Ovary (tissue), 9 donors: ENCODE data around the gene PPP4R3C. TPM values are rescaled to one million over a fixed set of nuclear protein-coding genes. Genes with fewer than 3 reads are reported as not detected.

Experiments
- DNase-seq, 5 donors: peaks; one replicate each; pipeline ENCODE4 v3.0.0-alpha.2; 2019 to 2020
- H3K27ac ChIP-seq, 2 donors: fragments of 200-600 bp; one replicate each; pipeline versions ENCODE4 v1.5.1 to v1.8.0; 2019 to 2022
- H3K27me3 ChIP-seq: fragments of 200-600 bp; one replicate; pipeline ENCODE4 v1.8.0; 2022
- H3K36me3 ChIP-seq: fragments of 200-600 bp; sonication (generic); one replicate; pipeline ENCODE4 v1.5.1; 2019
- H3K4me1 ChIP-seq: one replicate; pipeline ENCODE4 v1.8.1; 2013; ENCODE audit warnings: mild to moderate bottlenecking, moderate library complexity; ENCODE audit not compliant: insufficient read depth
- H3K4me3 ChIP-seq: fragments of 200-600 bp; sonication (generic); one replicate; pipeline ENCODE4 v1.5.1; 2017
- H3K9me3 ChIP-seq, 2 donors: fragments of 200-600 bp in 1 of 2; sonication (generic) in 1 of 2; one replicate each; pipeline versions ENCODE4 v1.5.1 to v1.8.1; 2013 to 2019; ENCODE audit warnings: mild to moderate bottlenecking in 1 of 2, moderate library complexity in 1 of 2
- EP300 ChIP-seq: sonication (generic); formaldehyde crosslinking; IDR thresholded peaks from one replicate; pipeline ENCODE4 v1.6.1; 2017; ENCODE audit warnings: antibody characterized with exemption
- POLR2A ChIP-seq: fragments of 450-650 bp; IDR thresholded peaks from one replicate; pipeline ENCODE4 v1.6.1; 2017; ENCODE audit warnings: antibody characterized with exemption, mild to moderate bottlenecking, moderate library complexity
- WGBS, 3 donors: extraction: QIAGEN DNeasy Blood & Tissue Kit in 1 of 3; methylation state at CpG; one replicate each; pipeline versions ENCODE4 v1.1.5 to v1.1.7; 2013 to 2017; 5-methylcytosine and 5-hydroxymethylcytosine counted together
- intact Hi-C, 4 donors: fragments of 100-400 bp; cut with DNase I; formaldehyde crosslinking; loops; one replicate each; pipeline versions ENCODE4 v1.11.0 to v1.15.1; 2022 to 2023
- polyA plus RNA-seq, 2 donors: library from polyadenylated mRNA; stranded (reverse); fragments of 200-250 nt in 1 of 2; fragments of 350-450 nt in 1 of 2; fragmentation: Illumina TruSeq in 1 of 2; extraction: RNeasy Lipid Tissue Mini Kit (QIAGEN cat#74804) in 1 of 2; gene quantifications; one replicate each; pipeline ENCODE4 v1.2.3, GENCODE V29; 2013 to 2014
- total RNA-seq, 7 donors: library from RNA; depleted of rRNA in 2 of 7; stranded (reverse); fragments of >200 nt in 2 of 7; fragmentation: NEBNext Ultra II Directional in 3 of 7; extraction: Animal tissue kit (Norgen Biotek cat#: 25700) in 3 of 7; gene quantifications; one replicate each; pipeline versions ENCODE4 v1.1.0 to v1.2.4, GENCODE V29; 2016 to 2023
- TF ChIP-seq, protein P1 (sequence below), 3 donors: fragments of 450-650 bp in 2 of 3; fragments of 200-600 bp in 1 of 3; IDR thresholded peaks; one replicate each; pipeline versions ENCODE4 v1.5.1 to v1.8.0; 2016 to 2022; ENCODE audit warnings: antibody characterized with exemption in 3 of 3, mild to moderate bottlenecking in 1 of 3
- donor health status: DM: no; HTN: no; CAD: no; lungs with moderate emphysema.
- donor health status: DM: no; HTN: no; CAD: no.
- donor health status: Bipolar disorder and iron deficiency.
- donor health status: DM: yes; HTN: yes; CAD: no.
- donor health status: DM: no; HTN: no; CAD: no.
- donor health status: DM: yes; HTN: yes; CAD: no.

Gene PPP4R3C
- total and polyA plus RNA-seq, 9 donors, result not detected

DNA sequence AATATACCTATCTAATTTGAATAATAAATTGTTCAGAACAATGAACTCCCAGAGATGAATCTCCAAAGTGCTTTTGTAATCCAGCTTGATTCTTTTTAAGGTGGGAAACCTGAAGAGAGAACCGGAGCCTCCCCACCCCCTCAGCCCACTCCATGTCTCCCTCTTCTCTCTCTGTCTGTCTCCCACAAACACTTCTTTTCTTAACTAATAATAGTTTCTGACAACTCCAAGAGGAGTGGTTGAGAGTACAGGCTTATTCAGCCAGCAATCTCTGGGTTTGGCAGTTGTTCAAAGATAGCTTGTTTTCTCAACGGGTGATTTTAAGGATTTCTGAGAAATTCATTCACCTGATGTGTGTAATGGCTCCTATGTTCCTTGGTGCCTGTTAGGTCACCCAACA, 23.4 kb downstream of the PPP4R3C start:
- no peak overlapping the region for H3K4me3 ChIP-seq
- H3K27ac ChIP-seq, result no peak overlapping the region
- no peaks in the 10 kb centered on the region for H3K36me3 ChIP-seq
- DNase-seq, result no peak
- TF ChIP-seq EP300, result no peak
- no peaks in the 10 kb centered on the region for H3K27me3 ChIP-seq
- H3K9me3 ChIP-seq, result no peaks in the 10 kb centered on the region
- 51 to 56% (median 52%) methylated on average over 2 of the region's 2 CpGs for WGBS, 3 donors
- intact Hi-C loops, result no loop called here
- no peaks in the 10 kb centered on the region for H3K4me1 ChIP-seq

DNA sequence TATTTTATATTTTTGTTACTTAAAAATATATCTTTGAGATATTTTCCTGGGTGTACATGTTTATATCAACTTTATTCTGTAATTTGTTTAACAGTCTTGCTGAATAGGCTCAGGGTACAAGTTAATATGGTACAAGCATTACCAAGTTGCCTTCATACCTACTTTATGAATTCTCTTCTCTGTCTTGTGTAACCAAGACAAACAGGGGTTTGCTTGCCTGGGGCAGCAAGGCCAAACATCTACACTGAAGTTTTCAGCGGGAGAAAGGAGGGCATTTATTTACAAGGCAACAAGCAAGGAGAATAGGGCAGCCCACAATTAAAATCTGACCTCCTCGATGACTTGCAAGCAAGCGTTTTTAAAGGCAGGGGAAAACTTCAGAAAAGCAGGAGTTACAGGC, 24.2 kb downstream of the PPP4R3C start:
- intact Hi-C loops, result no loop called here
- Histone ChIP-seq H3K27ac (no peak overlapping the region), H3K27me3 (no peaks in the 10 kb centered on the region), H3K4me1 (no peaks in the 10 kb centered on the region), H3K9me3 (no peaks in the 10 kb centered on the region), H3K4me3 (no peak overlapping the region), H3K36me3 (no peaks in the 10 kb centered on the region)
- no peak for DNase-seq
- no peak for TF ChIP-seq EP300
- TF ChIP-seq, protein P1, sequence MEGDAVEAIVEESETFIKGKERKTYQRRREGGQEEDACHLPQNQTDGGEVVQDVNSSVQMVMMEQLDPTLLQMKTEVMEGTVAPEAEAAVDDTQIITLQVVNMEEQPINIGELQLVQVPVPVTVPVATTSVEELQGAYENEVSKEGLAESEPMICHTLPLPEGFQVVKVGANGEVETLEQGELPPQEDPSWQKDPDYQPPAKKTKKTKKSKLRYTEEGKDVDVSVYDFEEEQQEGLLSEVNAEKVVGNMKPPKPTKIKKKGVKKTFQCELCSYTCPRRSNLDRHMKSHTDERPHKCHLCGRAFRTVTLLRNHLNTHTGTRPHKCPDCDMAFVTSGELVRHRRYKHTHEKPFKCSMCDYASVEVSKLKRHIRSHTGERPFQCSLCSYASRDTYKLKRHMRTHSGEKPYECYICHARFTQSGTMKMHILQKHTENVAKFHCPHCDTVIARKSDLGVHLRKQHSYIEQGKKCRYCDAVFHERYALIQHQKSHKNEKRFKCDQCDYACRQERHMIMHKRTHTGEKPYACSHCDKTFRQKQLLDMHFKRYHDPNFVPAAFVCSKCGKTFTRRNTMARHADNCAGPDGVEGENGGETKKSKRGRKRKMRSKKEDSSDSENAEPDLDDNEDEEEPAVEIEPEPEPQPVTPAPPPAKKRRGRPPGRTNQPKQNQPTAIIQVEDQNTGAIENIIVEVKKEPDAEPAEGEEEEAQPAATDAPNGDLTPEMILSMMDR (IDR thresholded peaks at IDR 0.05), result no peak
- TF ChIP-seq POLR2A, result no peak
- 56 to 60% (median 56%) methylated on average over 3 of the region's 3 CpGs for WGBS, 3 donors

DNA sequence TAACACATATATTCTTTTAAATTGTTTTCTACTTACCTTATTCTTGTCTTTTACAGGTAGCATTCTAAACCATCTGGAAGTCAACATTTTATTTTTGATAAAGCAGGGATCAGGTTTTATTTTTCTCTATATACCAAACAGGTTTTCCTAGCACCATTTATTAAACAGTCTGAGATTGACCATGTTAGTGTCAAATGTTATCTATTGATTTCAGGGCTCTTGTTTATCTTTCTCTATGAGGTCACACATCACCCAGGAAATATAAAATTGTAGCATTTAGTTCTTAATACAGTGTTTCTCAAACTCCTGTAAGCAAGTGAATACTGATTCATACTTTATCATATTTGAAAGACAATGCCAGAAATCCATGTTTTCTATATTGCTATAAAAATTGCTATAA, 28.1 kb downstream of the PPP4R3C start:
- intact Hi-C loops, result no loop called here
- Histone ChIP-seq H3K27me3 (no peaks in the 10 kb centered on the region), H3K4me1 (no peaks in the 10 kb centered on the region), H3K36me3 (no peaks in the 10 kb centered on the region), H3K27ac (no peak overlapping the region), H3K4me3 (no peak overlapping the region), H3K9me3 (no peaks in the 10 kb centered on the region)
- TF ChIP-seq EP300 (no peak), POLR2A (no peak)
- TF ChIP-seq, protein P1 (IDR thresholded peaks at IDR 0.05), result no peak
- DNase-seq, result no peak

Other genes with a start within 250 kb of the PPP4R3C start
- 1 to 10 TPM in 3 of 7 donors, under 1 TPM in 2, not detected in 2; 0.27 to 2.9 (median 1.1) TPM for gene DCAF8L2, start 127.0 kb upstream of the PPP4R3C start, total RNA-seq
- gene DCAF8L2, start 127.0 kb upstream of the PPP4R3C start, polyA plus RNA-seq, result 10 to 100 TPM in 1 of 2 donors, under 1 TPM in 1; 0.61 to 10.1 TPM